B cell (primary cell): ENCODE data around the gene RIBC1.

Experiments used
- CTCF ChIP-seq: fragments of 200-600 bp; IDR thresholded peaks from one replicate; pipeline ENCODE4 v1.8.0; 2022; ENCODE audit warnings: antibody characterized with exemption, mild to moderate bottlenecking
- EZH2 ChIP-seq: IDR thresholded peaks from 2 replicates; pipeline ENCODE4 v1.6.1; 2012; ENCODE audit warnings: borderline replicate concordance, low read depth, mild to moderate bottlenecking, moderate library complexity, low read length; ENCODE audit not compliant: insufficient read depth, poor library complexity, severe bottlenecking

GRCh38 chrX:53422861-53423306 is at the start of gene RIBC1:
- TF ChIP-seq EZH2: no peak
- no peak for TF ChIP-seq CTCF
